ENCODE data around the gene PCDHGB5.

The PCDHGB5 gene

DNA sequence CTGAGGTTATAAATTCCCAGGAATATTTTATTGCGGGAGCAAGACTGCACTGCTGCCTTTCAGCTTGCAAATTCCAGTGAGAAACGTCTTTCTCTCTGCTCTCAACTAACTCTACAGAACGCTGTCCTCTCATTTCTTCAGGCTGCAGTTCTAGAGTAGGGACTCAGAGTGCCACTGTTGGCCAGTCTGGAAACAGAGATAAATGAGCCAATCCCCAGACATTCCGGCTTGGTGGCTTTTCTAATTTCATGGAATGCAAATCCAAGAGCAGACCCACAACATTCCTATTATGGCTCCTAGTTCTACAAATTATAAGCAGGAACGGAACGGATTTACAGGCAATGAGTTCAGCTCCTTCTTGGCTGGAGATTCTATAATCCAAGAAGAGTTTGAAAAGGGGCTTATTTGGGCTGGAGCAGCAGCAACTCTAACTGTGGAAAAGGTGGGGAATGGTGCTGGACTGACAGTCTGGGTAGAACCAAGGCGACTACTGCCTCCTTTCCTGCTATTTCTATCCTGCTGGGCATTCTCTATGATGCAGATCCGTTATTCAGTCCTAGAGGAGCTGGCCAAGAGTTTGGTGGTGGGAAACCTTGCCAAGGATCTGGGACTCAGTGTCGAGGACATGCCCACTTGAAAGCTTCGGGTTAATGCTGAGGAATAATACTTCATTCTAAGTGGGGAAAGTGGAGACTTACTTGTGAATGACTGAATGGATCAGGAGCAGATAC lies 41.8 kb downstream of the PCDHGB5 start:
- DNase-seq (ENCODE audit: low read depth, low spot score), result no peak

GRCh38 chr5:141440341-141440740 lies 42.6 kb downstream of the PCDHGB5 start:
- no peak for DNase-seq (ENCODE audit: low read depth, low spot score)

DNA sequence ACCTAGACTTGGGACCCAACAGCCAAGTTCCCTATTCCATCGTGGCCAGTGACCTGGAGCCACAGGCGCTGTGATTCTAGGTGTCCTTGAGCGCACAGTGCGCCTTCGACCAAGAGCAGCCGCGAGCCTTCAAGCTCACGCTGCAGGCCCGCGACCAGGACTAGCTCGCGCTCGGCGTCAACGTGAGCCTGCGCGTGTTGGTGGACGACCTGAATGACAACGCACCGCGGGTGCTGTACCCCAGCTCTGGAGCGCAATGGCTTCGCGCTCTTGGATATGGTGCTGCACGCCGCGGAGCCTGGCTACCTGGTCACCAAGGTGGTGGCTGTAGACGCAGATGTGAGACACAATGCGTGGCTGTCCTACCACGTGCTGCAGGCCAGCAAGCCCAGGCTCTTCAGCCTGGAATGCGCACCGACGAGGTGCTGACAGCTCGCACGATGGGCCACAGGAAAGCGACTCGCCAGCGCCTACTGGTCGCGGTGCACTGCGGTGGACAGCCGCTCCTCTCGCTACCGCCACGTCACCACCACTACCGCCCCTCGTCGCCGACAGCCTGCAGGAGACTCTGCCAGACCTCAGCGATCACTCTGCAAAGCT lies 43.9 kb downstream of the PCDHGB5 start:
- DNase-seq (ENCODE audit: low read depth, low spot score), result no peak

All from activated naive CD8-positive, alpha-beta T cell treated with anti-CD3 and anti-CD28 coated beads, Interleukin-2, amount 50 U/mL, for 16 hours (primary cell).